Retinal pigment epithelial cell (primary cell): Measurements from ENCODE around the gene SGK1.
"Not testable (repeated sequence)": the region's sequence is repeated elsewhere in the genome, so short reads cannot be mapped to it uniquely, and the experiment has no call there.

Experiments used
- DNase-seq: peaks from one replicate; pipeline ENCODE4 v3.0.0-alpha.2; 2010; ENCODE audit warnings: low read depth
- H3K4me3 ChIP-seq: 2 replicates; pipeline ENCODE4 v1.5.1; 2011; ENCODE audit warnings: mild to moderate bottlenecking, low read length, control low read depth, moderate library complexity
- TF ChIP-seq, protein P1 (sequence below): conservative IDR thresholded peaks from 2 replicates; pipeline ENCODE4 v1.5.1; 2011; ENCODE audit warnings: low read depth, low read length, control low read depth, inconsistent platforms

SGK1 gene

GRCh38 chr6:134328138-134328537 lies 10.2 kb upstream of the SGK1 start:
- TF ChIP-seq, protein P1, sequence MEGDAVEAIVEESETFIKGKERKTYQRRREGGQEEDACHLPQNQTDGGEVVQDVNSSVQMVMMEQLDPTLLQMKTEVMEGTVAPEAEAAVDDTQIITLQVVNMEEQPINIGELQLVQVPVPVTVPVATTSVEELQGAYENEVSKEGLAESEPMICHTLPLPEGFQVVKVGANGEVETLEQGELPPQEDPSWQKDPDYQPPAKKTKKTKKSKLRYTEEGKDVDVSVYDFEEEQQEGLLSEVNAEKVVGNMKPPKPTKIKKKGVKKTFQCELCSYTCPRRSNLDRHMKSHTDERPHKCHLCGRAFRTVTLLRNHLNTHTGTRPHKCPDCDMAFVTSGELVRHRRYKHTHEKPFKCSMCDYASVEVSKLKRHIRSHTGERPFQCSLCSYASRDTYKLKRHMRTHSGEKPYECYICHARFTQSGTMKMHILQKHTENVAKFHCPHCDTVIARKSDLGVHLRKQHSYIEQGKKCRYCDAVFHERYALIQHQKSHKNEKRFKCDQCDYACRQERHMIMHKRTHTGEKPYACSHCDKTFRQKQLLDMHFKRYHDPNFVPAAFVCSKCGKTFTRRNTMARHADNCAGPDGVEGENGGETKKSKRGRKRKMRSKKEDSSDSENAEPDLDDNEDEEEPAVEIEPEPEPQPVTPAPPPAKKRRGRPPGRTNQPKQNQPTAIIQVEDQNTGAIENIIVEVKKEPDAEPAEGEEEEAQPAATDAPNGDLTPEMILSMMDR = no peak

DNA sequence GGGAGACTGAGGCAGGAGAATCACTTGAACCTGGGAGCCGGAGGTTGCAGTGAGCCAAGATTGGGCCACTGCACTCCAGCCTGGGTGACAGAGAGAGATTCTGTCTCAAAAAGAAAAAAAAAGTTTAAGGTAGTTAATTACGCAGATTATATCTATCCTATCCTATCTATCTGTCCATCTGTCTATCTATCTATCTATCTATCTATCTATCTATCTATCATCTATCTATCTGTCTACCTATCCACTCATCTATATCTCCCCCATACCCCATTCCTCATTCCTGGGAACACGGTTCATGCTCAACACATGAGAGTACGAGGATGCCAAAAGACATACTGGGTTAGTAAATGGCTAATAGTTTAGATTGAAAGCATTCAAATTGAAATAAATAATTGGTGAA lies 8.3 kb upstream of the SGK1 start:
- DNase-seq, H3K4me3 ChIP-seq: not testable (repeated sequence)

More at GRCh38 chr6:134328138-134328537, 10.2 kb upstream of the SGK1 start:
- H3K4me3 ChIP-seq = no peak overlapping the region
- DNase-seq = no peak

- H3K4me3 ChIP-seq = no peak overlapping the region
- no peak for DNase-seq
- TF ChIP-seq, protein P1 = no peak
These were observed 6.9 kb upstream of the SGK1 start for GRCh38 chr6:134324766-134325165.

- TF ChIP-seq, protein P1 = no peak
- DNase-seq = no peak
- H3K4me3 ChIP-seq = no peak overlapping the region
These were observed 6.2 kb upstream of the SGK1 start for GRCh38 chr6:134324141-134324540.

GRCh38 chr6:134323698-134324097 lies 5.8 kb upstream of the SGK1 start:
- no peak for DNase-seq
- TF ChIP-seq, protein P1 = no peak
- no peak overlapping the region for H3K4me3 ChIP-seq

DNA sequence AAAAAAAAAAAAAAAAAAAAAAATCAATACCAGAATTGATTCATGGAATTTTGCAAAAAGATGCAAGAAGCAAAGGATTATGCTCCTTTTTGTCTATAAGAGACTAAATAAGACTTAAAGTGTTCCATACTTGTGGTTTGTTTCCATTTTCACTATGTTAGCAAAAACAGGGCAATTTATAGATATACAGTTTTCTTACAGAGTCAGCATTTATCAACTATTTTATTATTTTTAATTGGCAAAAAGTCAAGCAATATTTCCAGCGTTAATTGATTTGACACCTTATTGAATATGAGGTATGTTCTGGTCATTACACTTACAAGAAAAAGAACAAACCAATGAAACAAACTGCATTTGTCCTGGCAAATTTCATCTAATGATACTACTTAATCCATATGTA lies 5.4 kb upstream of the SGK1 start:
- DNase-seq = no peak
- TF ChIP-seq, protein P1 = no peak
- no peak overlapping the region for H3K4me3 ChIP-seq

DNA sequence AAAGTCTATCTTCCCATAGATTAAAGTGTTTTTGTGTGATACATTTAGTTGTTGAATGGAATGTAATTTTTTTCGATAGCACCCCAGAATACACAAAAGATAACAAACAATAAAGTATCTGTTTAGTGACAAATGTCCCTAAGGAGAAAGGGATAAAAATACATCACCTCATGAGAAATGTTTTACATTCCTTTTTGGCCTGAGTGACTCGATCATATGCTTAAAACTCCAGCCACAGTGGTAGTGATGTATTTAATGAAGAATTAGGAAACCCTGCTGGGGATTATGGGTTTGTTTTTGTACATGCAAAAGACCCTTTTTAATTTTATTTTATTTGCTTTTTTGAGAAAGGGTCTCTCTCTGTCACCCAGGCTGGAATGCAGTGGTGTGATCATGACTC lies 4.3 kb upstream of the SGK1 start:
- TF ChIP-seq, protein P1 = no peak
- no peak overlapping the region for H3K4me3 ChIP-seq
- DNase-seq = no peak

DNA sequence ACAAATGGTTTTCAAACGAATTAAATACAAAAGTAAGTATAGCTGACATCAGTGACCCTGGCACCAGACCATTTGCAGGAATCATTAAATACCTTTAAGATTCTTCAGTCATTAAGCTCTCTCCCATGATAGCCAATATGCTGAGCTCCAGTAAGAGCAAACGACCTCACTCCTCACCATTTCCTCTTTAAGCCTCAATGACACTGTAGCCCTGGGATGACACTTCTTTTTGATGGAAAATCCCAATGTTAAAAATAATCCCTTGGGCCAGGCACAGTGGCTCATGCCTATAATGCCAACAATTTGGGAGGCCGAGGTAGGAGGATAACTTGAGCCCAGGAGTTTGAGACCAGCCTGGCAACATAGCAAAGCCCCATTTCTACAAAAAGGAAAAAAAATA lies 3.3 kb upstream of the SGK1 start:
- DNase-seq = no peak
- TF ChIP-seq, protein P1 = no peak

DNA sequence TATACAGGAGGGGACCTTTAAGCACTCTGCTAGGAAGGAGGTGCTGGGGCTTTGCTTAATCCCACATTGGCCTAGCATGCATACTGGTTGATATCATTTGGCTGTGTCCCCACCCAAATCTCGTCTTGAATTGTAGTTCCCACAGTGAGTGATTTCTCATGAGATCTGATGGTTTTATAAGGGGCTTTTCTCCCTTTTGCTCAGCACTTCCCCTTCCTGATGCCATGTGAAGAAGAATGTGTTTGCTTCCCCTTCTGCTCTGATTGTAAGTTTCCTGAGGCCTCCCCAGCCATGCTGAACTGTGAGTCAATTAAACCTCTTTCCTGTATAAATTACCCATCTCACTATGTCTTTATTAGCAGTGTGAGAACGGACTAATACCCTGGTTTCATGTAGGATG lies 1.8 kb upstream of the SGK1 start:
- DNase-seq, H3K4me3 ChIP-seq: not testable (repeated sequence)

More for the DNA sequence above, 3.3 kb upstream of the SGK1 start:
- H3K4me3 ChIP-seq = no peak overlapping the region
